Measurements from ENCODE around the gene HS3ST1.
"Not testable (repeated sequence)": the region's sequence is repeated elsewhere in the genome, so short reads cannot be mapped to it uniquely, and the experiment has no call there.

HS3ST1 gene

DNA sequence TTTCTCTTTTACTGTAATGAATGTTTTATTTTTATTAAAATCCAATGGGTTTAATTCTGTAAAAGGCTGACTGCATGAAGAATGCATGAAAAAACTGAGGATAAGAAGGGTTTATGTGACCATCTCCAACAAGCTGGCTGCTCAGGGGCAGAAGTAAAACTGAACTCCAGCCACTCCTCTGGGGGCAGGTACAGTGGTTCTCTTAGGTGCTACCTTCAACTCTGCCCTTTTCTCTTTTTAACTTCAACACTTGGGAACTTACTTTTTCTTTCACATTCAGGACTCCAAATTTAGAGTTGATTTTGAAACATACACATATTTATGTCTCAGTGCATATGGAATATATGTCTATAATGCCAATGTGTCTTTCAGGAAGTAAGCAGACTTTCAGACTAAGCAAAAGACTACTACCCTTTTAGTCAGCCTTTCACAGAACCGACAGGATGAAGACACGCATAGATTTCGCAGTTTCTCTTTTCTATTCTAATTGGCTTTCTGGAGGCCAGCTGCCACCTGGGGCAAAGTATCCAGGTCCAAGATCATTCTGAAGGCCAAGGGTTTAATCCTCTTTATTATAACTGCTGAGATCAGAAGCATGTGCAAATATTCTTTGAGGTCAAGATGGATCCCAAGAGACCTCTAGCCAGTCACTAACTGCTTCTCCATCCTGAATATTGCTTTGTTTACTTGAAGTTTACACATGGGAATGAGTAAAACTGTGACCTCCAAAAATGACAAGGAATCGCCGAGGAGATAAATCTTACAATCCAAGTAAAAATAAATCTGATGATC, 30.7 kb downstream of the HS3ST1 start:
- no peak for DNase-seq

- no peak for DNase-seq
These were observed 31.5 kb downstream of the HS3ST1 start for GRCh38 chr4:11397146-11397545.

DNA sequence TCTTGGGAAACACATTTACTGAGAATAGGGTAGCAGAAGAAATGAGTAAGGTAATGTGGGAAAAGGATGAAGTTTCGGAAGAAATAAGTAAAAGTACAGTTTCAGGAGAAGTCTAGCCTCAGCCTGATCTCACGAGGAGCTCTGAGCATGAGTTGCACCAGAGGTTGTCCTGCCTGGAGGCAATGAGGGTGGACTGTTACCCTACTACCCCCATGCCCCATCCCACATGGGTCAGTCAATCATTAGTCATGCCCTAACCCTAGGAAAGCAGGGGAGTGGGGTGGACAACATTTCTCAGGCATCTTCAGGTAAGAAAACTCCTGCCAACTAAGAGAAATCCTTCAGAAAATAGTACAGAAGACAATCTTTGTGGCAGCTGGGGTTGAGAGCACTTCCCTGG, 35.1 kb downstream of the HS3ST1 start:
- DNase-seq, result no peak

GRCh38 chr4:11384072-11384471, 44.6 kb downstream of the HS3ST1 start:
- DNase-seq, result not testable (repeated sequence)

- no peak for DNase-seq
These were observed 52.1 kb downstream of the HS3ST1 start for GRCh38 chr4:11376571-11376970.

GRCh38 chr4:11376146-11376545, 52.5 kb downstream of the HS3ST1 start:
- DNase-seq, result no peak

DNA sequence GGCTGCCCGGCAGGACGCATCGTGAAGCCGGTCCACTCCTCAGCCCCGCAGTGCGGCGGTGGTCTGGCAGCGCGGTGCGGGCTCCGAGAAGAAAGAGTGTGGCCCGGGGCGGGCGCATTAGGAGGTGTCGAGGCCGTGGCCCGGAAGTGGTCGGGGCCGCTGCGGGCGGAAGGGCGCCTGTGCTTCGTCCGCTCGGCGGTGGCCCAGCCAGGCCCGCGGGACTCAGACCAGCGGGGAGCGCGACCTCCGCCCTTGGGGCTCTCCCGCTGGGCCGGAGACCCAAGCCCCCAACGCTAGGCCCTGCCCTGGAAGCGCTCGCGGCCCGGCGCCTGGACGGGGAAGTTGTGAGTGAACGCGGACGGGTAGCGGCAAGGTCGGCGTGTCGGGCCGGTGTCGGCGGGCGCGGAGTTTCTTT, 60.0 kb downstream of the HS3ST1 start:
- no peak for DNase-seq

- no peak for DNase-seq
These were observed 61.3 kb downstream of the HS3ST1 start for GRCh38 chr4:11367371-11367770.

- DNase-seq, result no peak
These were observed 61.8 kb downstream of the HS3ST1 start for GRCh38 chr4:11366859-11367258.

- DNase-seq, result no peak
These were observed 63.7 kb downstream of the HS3ST1 start for GRCh38 chr4:11365039-11365438.

GRCh38 chr4:11359591-11359990, 69.1 kb downstream of the HS3ST1 start:
- no peak for DNase-seq

DNA sequence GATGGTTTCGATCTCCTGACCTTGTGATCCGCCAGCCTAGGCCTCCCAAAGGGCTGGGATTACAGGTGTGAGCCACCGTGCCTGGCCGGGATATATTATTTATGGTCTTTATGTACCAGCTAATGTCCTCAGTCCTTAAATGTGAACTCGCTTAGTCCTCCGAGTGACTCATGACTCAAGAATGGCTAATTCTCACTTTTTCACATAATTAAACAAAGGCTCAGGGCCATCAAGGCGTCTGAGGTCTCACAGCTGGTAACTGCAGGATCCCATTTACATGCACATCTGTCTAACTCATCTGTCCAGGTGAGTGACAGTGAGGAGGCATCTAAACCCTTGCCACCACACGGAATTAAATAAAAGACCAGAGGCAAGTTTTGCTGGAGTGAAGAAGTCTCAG, 73.5 kb downstream of the HS3ST1 start:
- DNase-seq, result no peak

DNA sequence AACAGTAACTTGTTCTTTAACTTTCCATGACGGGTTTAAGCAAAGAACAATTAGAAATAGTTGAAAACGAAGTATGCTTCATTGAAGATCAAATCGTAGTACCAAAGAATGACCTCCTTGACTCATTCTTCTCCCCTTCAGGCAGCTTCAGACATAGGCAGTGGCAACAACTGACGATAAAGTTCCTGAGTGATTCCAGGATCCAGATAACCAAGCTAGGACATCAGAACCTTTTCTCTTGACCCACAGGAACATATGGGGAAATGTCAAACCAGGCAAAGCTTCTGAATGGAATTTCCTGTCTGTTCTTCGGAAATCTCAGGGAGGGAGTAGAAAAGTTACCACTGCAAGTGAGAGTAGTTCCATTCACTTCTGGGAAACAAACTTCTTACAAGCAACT, 74.2 kb downstream of the HS3ST1 start:
- DNase-seq, result no peak

DNA sequence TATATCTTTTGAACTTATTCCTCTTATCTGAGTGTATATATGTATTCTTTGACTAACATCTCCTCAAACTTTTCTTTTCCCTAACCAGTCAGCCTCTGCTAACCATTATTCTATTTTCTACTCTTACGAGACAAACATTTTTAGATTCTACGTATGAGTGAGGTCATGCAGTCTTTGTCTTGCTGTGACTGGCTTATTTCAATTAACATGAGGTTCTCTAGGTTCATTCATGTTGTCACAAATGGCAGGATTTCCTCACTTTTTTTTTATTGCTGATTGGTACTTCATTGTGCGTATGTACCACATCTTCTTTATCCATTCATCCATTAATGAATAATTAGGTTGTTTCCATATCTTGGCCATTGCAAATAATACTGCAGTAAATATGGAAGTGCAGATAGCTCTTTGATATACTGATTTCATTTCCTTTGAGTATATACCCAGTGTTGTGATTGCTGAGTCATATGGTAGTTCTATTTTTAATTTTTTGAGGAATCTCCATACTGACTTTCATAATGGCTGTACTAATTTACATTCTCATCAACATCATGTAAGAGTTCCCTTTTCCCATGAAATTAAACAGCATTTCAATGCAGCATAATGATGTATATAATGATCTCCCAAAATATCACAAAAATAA, 80.1 kb downstream of the HS3ST1 start:
- no peak for DNase-seq

- DNase-seq, result no peak
These were observed 83.8 kb downstream of the HS3ST1 start for GRCh38 chr4:11344916-11345315.

DNA sequence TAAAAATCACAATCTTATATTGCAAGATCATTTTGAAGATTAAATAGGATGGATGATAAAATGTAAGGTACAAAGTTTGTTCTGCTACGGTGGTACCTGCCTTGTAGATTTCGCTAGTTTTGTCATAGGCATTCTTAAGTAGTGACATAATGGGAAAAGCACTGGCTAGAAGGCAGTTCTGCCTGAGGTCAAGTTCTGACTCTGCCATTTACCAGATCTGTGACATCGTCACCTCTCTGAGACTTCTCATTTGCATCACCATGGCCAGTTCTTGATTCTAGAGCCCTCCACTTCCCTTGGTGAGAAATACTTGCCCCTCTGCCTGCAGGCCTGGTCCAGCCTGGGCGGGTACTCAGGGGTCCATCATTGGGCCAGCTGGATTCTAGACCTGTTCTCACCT, 85.2 kb downstream of the HS3ST1 start:
- no peak for DNase-seq

All from T-helper 1 cell (primary cell).